ENCODE data around the gene SLC22A14. TPM values are rescaled to one million over a fixed set of nuclear protein-coding genes. Genes with fewer than 3 reads are reported as not detected.

Gene SLC22A14
- total RNA-seq, 1 donor from 2014 or later = 0.72 TPM

DNA sequence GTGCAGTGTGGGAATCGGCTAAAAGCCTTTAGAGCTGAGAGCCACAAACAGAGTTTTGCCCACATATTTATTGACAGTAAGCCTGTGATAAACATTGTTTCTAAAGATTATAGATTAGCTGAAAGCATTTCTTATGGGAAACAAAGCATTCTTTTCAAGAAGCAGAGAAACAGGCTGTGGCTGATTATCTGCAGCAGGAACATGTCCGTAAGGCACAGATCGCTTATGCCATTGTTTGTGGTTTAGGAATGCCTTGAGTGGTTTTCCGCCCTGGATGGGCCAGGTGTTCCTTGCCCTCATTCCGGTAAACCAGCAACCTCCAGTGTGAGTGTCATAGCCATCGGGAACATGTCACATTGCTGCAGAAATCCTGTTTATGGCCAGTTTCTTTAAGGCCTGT, 76.9 kb downstream of the SLC22A14 start:
- H3K36me3 Mint-ChIP-seq (ENCODE audit: insufficient read depth) = peaks cover 9% of the 10 kb centered on the region

DNA sequence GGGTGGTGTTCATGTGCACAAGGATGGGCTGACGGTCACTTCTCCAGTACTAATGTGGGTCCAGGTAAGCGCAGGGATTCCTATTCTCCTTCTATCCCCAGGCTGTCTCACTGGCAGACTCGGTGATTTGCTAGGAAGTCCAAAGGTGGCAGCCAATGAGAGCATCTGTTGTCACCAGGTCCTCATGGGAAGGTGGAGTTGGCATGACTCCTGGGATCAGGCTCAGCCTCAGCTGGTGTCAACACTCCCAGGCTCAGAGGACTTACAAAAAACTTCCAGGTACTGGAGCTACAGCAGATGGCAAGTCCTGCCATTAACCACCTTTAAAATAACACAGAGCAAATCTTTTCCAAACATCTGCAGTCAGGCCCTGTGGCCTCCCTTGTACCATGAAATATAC, 78.3 kb downstream of the SLC22A14 start:
- Mint-ChIP-seq H3K4me1 (ENCODE audit: low read depth) (no peaks in the 10 kb centered on the region), H3K27me3 (no peaks in the 10 kb centered on the region), H3K27ac (no peak overlapping the region), H3K36me3 (ENCODE audit: insufficient read depth) (peaks cover 9% of the 10 kb centered on the region), H3K9me3 (ENCODE audit: low read depth) (peaks cover 9% of the 10 kb centered on the region), H3K4me3 (ENCODE audit: low read depth) (no peak overlapping the region)
- TF ChIP-seq, protein P1, sequence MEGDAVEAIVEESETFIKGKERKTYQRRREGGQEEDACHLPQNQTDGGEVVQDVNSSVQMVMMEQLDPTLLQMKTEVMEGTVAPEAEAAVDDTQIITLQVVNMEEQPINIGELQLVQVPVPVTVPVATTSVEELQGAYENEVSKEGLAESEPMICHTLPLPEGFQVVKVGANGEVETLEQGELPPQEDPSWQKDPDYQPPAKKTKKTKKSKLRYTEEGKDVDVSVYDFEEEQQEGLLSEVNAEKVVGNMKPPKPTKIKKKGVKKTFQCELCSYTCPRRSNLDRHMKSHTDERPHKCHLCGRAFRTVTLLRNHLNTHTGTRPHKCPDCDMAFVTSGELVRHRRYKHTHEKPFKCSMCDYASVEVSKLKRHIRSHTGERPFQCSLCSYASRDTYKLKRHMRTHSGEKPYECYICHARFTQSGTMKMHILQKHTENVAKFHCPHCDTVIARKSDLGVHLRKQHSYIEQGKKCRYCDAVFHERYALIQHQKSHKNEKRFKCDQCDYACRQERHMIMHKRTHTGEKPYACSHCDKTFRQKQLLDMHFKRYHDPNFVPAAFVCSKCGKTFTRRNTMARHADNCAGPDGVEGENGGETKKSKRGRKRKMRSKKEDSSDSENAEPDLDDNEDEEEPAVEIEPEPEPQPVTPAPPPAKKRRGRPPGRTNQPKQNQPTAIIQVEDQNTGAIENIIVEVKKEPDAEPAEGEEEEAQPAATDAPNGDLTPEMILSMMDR (IDR thresholded peaks at IDR 0.05; ENCODE audit: unreplicated experiment) = no peak
- DNase-seq (ENCODE audit: low spot score, unreplicated experiment) = no peak

More for the DNA sequence above, 76.9 kb downstream of the SLC22A14 start:
- no peak overlapping the region for H3K27ac Mint-ChIP-seq
- no peak overlapping the region for H3K4me3 Mint-ChIP-seq (ENCODE audit: low read depth)
- TF ChIP-seq, protein P1 (IDR thresholded peaks at IDR 0.05; ENCODE audit: unreplicated experiment) = no peak
- H3K4me1 Mint-ChIP-seq (ENCODE audit: low read depth) = no peaks in the 10 kb centered on the region
- no peaks in the 10 kb centered on the region for H3K27me3 Mint-ChIP-seq
- H3K9me3 Mint-ChIP-seq (ENCODE audit: low read depth) = peaks cover 9% of the 10 kb centered on the region
- DNase-seq (ENCODE audit: low spot score, unreplicated experiment) = no peak

DNA sequence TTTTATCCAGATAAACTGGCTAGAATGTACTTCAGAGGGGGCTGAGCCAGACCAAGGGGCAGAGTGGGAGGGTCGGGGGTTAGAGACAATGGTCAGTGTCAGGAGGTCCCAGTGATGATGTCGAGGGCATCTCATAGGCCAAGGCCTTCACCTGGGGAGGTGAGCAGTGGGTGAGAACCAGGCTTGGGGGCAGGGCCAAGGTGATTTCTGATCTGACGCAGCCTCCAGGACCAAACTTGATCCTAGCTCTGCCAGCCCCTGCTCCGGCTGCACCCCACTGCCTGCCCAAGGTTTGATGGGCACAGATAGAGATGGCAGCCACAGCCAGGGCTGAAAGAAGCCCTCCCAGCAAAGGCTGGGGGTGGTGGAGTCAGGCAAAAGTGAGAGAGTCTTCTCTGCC, 79.4 kb downstream of the SLC22A14 start:
- H3K9me3 Mint-ChIP-seq (ENCODE audit: low read depth) = peaks cover 9% of the 10 kb centered on the region
- H3K36me3 Mint-ChIP-seq (ENCODE audit: insufficient read depth) = peaks cover 9% of the 10 kb centered on the region
- no peaks in the 10 kb centered on the region for H3K4me1 Mint-ChIP-seq (ENCODE audit: low read depth)
- no peak overlapping the region for H3K4me3 Mint-ChIP-seq (ENCODE audit: low read depth)
- TF ChIP-seq, protein P1 (IDR thresholded peaks at IDR 0.05; ENCODE audit: unreplicated experiment) = no peak
- DNase-seq (ENCODE audit: low spot score, unreplicated experiment) = no peak
- H3K27ac Mint-ChIP-seq = no peak overlapping the region
- no peaks in the 10 kb centered on the region for H3K27me3 Mint-ChIP-seq

DNA sequence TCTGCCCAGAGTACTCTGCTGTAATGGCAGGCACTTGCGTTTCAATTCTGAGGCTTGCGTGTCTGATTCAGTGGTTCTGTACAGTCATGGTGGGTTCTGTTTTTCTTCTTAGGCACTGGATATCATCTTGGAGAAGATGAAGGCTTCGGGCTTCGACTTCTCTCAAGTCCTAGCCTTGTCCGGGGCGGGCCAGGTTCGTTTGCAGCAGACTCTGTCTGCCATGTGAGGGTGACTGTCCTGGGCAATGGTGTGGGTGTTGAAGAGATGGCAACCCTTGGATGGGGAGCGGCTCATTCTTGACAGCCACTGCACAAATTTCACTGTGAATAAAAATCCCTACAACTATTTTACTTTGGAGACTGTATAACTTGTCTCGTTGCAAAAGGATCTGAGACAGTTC, 80.7 kb downstream of the SLC22A14 start:
- Mint-ChIP-seq H3K4me1 (ENCODE audit: low read depth) (no peaks in the 10 kb centered on the region), H3K36me3 (ENCODE audit: insufficient read depth) (peaks cover 9% of the 10 kb centered on the region), H3K27me3 (no peaks in the 10 kb centered on the region), H3K27ac (no peak overlapping the region), H3K4me3 (ENCODE audit: low read depth) (no peak overlapping the region), H3K9me3 (ENCODE audit: low read depth) (peaks cover 9% of the 10 kb centered on the region)
- TF ChIP-seq, protein P1 (IDR thresholded peaks at IDR 0.05; ENCODE audit: unreplicated experiment) = no peak
- DNase-seq (ENCODE audit: low spot score, unreplicated experiment) = no peak

DNA sequence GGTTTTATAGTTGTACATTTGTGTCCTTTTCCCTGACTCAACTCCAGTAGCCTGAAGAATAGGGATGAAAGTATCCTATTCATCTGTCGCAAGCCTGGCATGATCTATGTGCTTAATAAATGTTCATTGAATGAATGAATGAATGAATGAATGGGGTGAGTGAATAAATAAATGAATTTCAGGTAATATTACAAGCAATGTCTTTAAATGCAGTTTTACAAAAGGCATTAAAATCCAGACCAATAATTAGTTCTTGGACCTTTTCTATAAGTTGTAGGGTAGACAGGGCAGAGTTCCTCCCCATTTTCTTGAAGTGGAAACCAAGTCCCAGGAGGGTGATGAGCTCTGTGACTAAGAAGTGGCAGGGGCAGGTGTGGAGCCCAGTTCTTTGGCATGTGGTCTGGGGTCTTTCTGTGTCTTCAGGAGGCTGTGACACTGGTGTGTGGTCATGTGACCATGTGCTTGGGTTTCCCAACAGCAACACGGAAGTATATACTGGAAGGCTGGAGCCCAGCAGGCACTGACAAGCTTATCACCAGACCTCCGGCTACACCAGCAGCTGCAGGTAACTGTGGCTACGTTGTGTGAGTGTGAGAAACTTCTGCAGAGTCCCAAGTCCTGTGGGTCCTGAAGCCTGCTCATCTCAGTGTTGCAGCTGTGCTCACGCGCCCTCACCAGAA, 82.8 kb downstream of the SLC22A14 start:
- no peaks in the 10 kb centered on the region for H3K4me1 Mint-ChIP-seq (ENCODE audit: low read depth)
- TF ChIP-seq, protein P1 (IDR thresholded peaks at IDR 0.05; ENCODE audit: unreplicated experiment) = no peak
- H3K36me3 Mint-ChIP-seq (ENCODE audit: insufficient read depth) = peaks cover 6% of the 10 kb centered on the region
- H3K27ac Mint-ChIP-seq = no peak overlapping the region
- no peaks in the 10 kb centered on the region for H3K9me3 Mint-ChIP-seq (ENCODE audit: low read depth)
- no peak overlapping the region for H3K4me3 Mint-ChIP-seq (ENCODE audit: low read depth)
- no peaks in the 10 kb centered on the region for H3K27me3 Mint-ChIP-seq
- no peak for DNase-seq (ENCODE audit: low spot score, unreplicated experiment)

Measured in progenitor cell of endocrine pancreas (in vitro differentiated cells).